DOHH2 (cell line): ENCODE data around the gene OPN1SW.

Experiments
- H3F3A ChIP-seq: fragments of 200-600 bp; sonication (generic), shearing (Covaris generic); 2 replicates; pipeline ENCODE4 v1.6.0; 2016; ENCODE audit warnings: antibody characterized with exemption, mild to moderate bottlenecking; ENCODE audit not compliant: control insufficient read depth, insufficient read depth
- H3K27ac ChIP-seq: fragments of 200-600 bp; sonication (generic); 2 replicates; pipeline ENCODE4 v1.5.1; 2014; ENCODE audit warnings: low read depth, mild to moderate bottlenecking, low read length, moderate library complexity
- H3K27me3 ChIP-seq: fragments of 200-600 bp; sonication (generic); 2 replicates; pipeline ENCODE4 v1.6.1; 2014; ENCODE audit warnings: mild to moderate bottlenecking, low read length, mixed read lengths; ENCODE audit not compliant: control insufficient read depth
- H3K36me3 ChIP-seq: fragments of 200-600 bp; sonication (generic); 2 replicates; pipeline ENCODE4 v1.6.1; 2014; ENCODE audit warnings: mild to moderate bottlenecking, low read length, moderate library complexity, mixed read lengths; ENCODE audit not compliant: control insufficient read depth
- H3K4me1 ChIP-seq: fragments of 200-600 bp; sonication (generic); 2 replicates; pipeline ENCODE4 v1.6.1; 2014; ENCODE audit warnings: mild to moderate bottlenecking, low read length, mixed read lengths; ENCODE audit not compliant: control insufficient read depth
- H3K4me2 ChIP-seq: fragments of 200-600 bp; sonication (generic); 2 replicates; pipeline ENCODE4 v1.6.0; 2014; ENCODE audit warnings: mild to moderate bottlenecking, low read length, moderate library complexity
- H3K4me3 ChIP-seq: fragments of 200-600 bp; sonication (generic); 2 replicates; pipeline ENCODE4 v1.5.1; 2014; ENCODE audit warnings: mild to moderate bottlenecking, low read length, mixed read lengths
- H3K79me2 ChIP-seq: fragments of 200-600 bp; sonication (generic); 2 replicates; pipeline ENCODE4 v1.6.1; 2014; ENCODE audit warnings: mild to moderate bottlenecking, low read length, mixed read lengths; ENCODE audit not compliant: control insufficient read depth
- H3K9me2 ChIP-seq: fragments of 200-600 bp; sonication (generic); replicated peaks from 2 replicates; pipeline ENCODE4 v1.6.1; 2014; ENCODE audit warnings: mild to moderate bottlenecking, low read length, mixed read lengths; ENCODE audit not compliant: control insufficient read depth
- H3K9me3 ChIP-seq: fragments of 200-600 bp; sonication (generic); 2 replicates; pipeline ENCODE4 v1.6.1; 2014; ENCODE audit warnings: antibody characterized with exemption, low read length, mixed read lengths; ENCODE audit not compliant: control insufficient read depth, insufficient read depth
- H4K20me1 ChIP-seq: fragments of 200-600 bp; sonication (generic); 2 replicates; pipeline ENCODE4 v1.6.0; 2014; ENCODE audit warnings: low read depth, mild to moderate bottlenecking, antibody characterized with exemption, low read length, moderate library complexity; ENCODE audit not compliant: control insufficient read depth, insufficient read depth
- EZH2phosphoT487 ChIP-seq: fragments of 200-600 bp; sonication (generic); IDR thresholded peaks from 2 replicates; pipeline ENCODE4 v1.6.1; 2017; ENCODE audit warnings: borderline replicate concordance, mild to moderate bottlenecking, antibody characterized with exemption, low read length, moderate library complexity, mixed read lengths
- TF ChIP-seq, protein P1 (sequence below): fragments of 200-600 bp; sonication (generic); IDR thresholded peaks from one replicate; pipeline ENCODE4 v1.5.1; 2014; ENCODE audit warnings: antibody characterized with exemption, mild to moderate bottlenecking, low read depth, low read length; ENCODE audit not compliant: poor library complexity, severe bottlenecking

The OPN1SW gene

DNA sequence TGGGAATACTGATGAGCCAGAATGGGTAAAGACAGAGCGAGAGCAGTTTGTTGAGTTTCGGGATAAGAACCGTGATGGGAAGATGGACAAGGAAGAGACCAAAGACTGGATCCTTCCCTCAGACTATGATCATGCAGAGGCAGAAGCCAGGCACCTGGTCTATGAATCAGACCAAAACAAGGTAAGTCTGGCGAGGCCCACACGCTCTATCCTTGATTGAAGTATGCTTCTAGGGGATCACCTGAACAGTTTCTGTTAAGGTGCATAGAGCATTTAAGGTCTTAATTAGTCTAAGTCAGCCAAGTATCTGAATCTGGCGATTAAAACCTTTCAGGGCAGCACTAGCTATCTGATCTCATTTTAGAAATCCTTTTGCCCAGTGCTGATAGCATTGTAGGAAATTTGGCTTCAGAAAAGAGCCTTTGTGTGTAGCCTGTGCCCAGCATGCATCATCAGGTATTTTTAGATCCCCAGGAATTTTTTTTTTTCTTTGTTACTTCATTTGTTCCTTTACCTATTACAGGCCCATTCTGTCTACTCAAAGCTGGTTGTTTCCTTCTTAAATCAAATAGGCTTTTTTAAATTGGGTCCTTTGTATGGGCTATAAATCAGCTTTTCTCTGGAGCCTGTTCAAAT lies 8.0 kb downstream of the OPN1SW start:
- Histone ChIP-seq H3K36me3 (peaks cover 90% of the 10 kb centered on the region), H3K4me1 (no peaks in the 10 kb centered on the region), H3K27ac (no peak overlapping the region), H3K79me2 (no peaks in the 10 kb centered on the region), H3F3A (0 out of 2 replicates have a peak, but pooled peaks cover 5% of the 10 kb centered on the region), H4K20me1 (no peaks in the 10 kb centered on the region), H3K9me2 (no peaks in the 10 kb centered on the region), H3K27me3 (no peaks in the 10 kb centered on the region), H3K4me3 (no peak overlapping the region), H3K4me2 (no peak overlapping the region), H3K9me3 (no peaks in the 10 kb centered on the region)
- TF ChIP-seq, protein P1, sequence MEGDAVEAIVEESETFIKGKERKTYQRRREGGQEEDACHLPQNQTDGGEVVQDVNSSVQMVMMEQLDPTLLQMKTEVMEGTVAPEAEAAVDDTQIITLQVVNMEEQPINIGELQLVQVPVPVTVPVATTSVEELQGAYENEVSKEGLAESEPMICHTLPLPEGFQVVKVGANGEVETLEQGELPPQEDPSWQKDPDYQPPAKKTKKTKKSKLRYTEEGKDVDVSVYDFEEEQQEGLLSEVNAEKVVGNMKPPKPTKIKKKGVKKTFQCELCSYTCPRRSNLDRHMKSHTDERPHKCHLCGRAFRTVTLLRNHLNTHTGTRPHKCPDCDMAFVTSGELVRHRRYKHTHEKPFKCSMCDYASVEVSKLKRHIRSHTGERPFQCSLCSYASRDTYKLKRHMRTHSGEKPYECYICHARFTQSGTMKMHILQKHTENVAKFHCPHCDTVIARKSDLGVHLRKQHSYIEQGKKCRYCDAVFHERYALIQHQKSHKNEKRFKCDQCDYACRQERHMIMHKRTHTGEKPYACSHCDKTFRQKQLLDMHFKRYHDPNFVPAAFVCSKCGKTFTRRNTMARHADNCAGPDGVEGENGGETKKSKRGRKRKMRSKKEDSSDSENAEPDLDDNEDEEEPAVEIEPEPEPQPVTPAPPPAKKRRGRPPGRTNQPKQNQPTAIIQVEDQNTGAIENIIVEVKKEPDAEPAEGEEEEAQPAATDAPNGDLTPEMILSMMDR, result no peak
- TF ChIP-seq EZH2phosphoT487, result no peak

GRCh38 chr7:128763541-128763940 lies 12.1 kb downstream of the OPN1SW start:
- H3K79me2 ChIP-seq, result no peaks in the 10 kb centered on the region

GRCh38 chr7:128759242-128759641 lies 16.4 kb downstream of the OPN1SW start:
- H3F3A ChIP-seq, result 0 out of 2 replicates have a peak, but pooled peaks cover 5% of the 10 kb centered on the region
- H3K27ac ChIP-seq, result no peak overlapping the region
- H3K4me2 ChIP-seq, result no peak overlapping the region
- H3K27me3 ChIP-seq, result no peaks in the 10 kb centered on the region
- no peaks in the 10 kb centered on the region for H3K4me1 ChIP-seq
- no peaks in the 10 kb centered on the region for H3K9me2 ChIP-seq
- TF ChIP-seq, protein P1, result no peak
- TF ChIP-seq EZH2phosphoT487, result no peak
- no peaks in the 10 kb centered on the region for H4K20me1 ChIP-seq
- peaks cover 12% of the 10 kb centered on the region for H3K79me2 ChIP-seq
- no peaks in the 10 kb centered on the region for H3K9me3 ChIP-seq
- H3K4me3 ChIP-seq, result no peak overlapping the region
- peaks cover 85% of the 10 kb centered on the region for H3K36me3 ChIP-seq

More at GRCh38 chr7:128763541-128763940, 12.1 kb downstream of the OPN1SW start:
- H3K4me1 ChIP-seq, result no peaks in the 10 kb centered on the region
- no peak overlapping the region for H3K4me3 ChIP-seq
- H3K4me2 ChIP-seq, result no peak overlapping the region
- no peaks in the 10 kb centered on the region for H4K20me1 ChIP-seq
- no peak for TF ChIP-seq EZH2phosphoT487
- TF ChIP-seq, protein P1, result no peak
- H3K27ac ChIP-seq, result no peak overlapping the region
- H3K9me2 ChIP-seq, result no peaks in the 10 kb centered on the region
- H3K9me3 ChIP-seq, result no peaks in the 10 kb centered on the region
- peaks cover 85% of the 10 kb centered on the region for H3K36me3 ChIP-seq
- H3F3A ChIP-seq, result no peaks in the 10 kb centered on the region
- no peaks in the 10 kb centered on the region for H3K27me3 ChIP-seq
